Naive thymus-derived CD8-positive, alpha-beta T cell (primary cell): Measurements from ENCODE around the gene HMGCLL1. TPM values are rescaled to one million over a fixed set of nuclear protein-coding genes. Genes with fewer than 3 reads are reported as not detected.

Experiments
- ATAC-seq, 2 donors: fragments of 150-1000 bp; cut with Tn5 transposase in 1 of 2; sonication (Bioruptor Pico), chemical (Tn5 transposase) in 1 of 2; 1 replicate in 1 of 2; 2 replicates in 1 of 2; pipeline ENCODE4 v1.10.0; 2021; ENCODE audit warnings: mild to moderate bottlenecking in 2 of 2, moderate library complexity in 2 of 2
- POLR2A ChIA-PET: fragments of 350-600 bp; sonication (Branson Sonifier 250); formaldehyde crosslinking; loops from one replicate; lab custom pipeline; 2021; ENCODE audit warnings: antibody characterized with exemption; lab: Charles Lee
- DNase-seq, 10 donors: peaks; one replicate each; pipeline versions ENCODE4 v3.0.0 to v3.0.0-alpha.2; 2020 to 2022
- H3K27ac Mint-ChIP-seq, 10 donors: one replicate each; pipeline ENCODE4 v1.8.0; 2020 to 2022; ENCODE audit warnings: mild to moderate bottlenecking in 10 of 10, mixed read lengths in 10 of 10, moderate library complexity in 4 of 10, inconsistent platforms in 1 of 10
- H3K27me3 Mint-ChIP-seq, 5 donors: one replicate each; pipeline ENCODE4 v1.8.0; 2021 to 2022; ENCODE audit warnings: mixed read lengths in 5 of 5
- H3K36me3 Mint-ChIP-seq, 3 donors: one replicate each; pipeline ENCODE4 v1.8.0; 2020 to 2022; ENCODE audit warnings: mixed read lengths in 3 of 3, mild to moderate bottlenecking in 2 of 3, inconsistent platforms in 1 of 3
- H3K4me1 Mint-ChIP-seq, 4 donors: one replicate each; pipeline ENCODE4 v1.8.0; 2021 to 2022; ENCODE audit warnings: mixed read lengths in 4 of 4
- H3K4me3 Mint-ChIP-seq, 10 donors: one replicate each; pipeline ENCODE4 v1.8.0; 2020 to 2022; ENCODE audit warnings: mild to moderate bottlenecking in 10 of 10, mixed read lengths in 10 of 10, moderate library complexity in 6 of 10, inconsistent platforms in 1 of 10
- H3K9me3 Mint-ChIP-seq, 9 donors: one replicate each; pipeline ENCODE4 v1.8.0; 2020 to 2022; ENCODE audit warnings: mixed read lengths in 9 of 9, mild to moderate bottlenecking in 3 of 9, inconsistent platforms in 1 of 9, moderate library complexity in 1 of 9
- polyA plus RNA-seq, 3 donors: library from polyadenylated mRNA; unstranded; fragments of 300-500 nt; fragmentation: Illumina TruSeq; gene quantifications; one replicate each; pipeline ENCODE4 v1.2.3, GENCODE V29; 2021
- total RNA-seq, 8 experiments: library from RNA in 2 of 8; stranded (reverse) in 2 of 8; gene quantifications; one replicate each; pipeline ENCODE4 v1.2.3 and lab custom pipeline; 2021 to 2026

Gene HMGCLL1
- total RNA-seq (not detected), polyA plus RNA-seq (not detected), total RNA-seq (lab: John Stamatoyannopoulos, UW) (0 to 0.17 (median 0) reads per million in 6 experiments)

- H3K9me3 Mint-ChIP-seq: peaks cover 4 to 18% (median 14%) of the 10 kb centered on the region in 9 donors
- H3K27me3 Mint-ChIP-seq: peaks cover 5 to 10% (median 5%) of the 10 kb centered on the region in 5 donors
- no peak within 1 kb of the TSS for H3K4me3 Mint-ChIP-seq
- H3K36me3 Mint-ChIP-seq: peaks cover 2 to 5% (median 3%) of the 10 kb centered on the region in 3 donors
- POLR2A ChIA-PET: no interaction called here
- ATAC-seq (no peak), DNase-seq (peak in 1 of 10 donors; percentile 3)
- no peak within 1 kb of the TSS for H3K27ac Mint-ChIP-seq
- H3K4me1 Mint-ChIP-seq: peaks cover 0 to 4% (median 4%) of the 10 kb centered on the region in 4 donors
Observed at GRCh38 chr6:55578537-55579363, at the start of gene HMGCLL1. TSS of gene HMGCLL1 (minus strand) at chr6:55579192. CDS start at chr6:55579055, 137 bp downstream.

DNA sequence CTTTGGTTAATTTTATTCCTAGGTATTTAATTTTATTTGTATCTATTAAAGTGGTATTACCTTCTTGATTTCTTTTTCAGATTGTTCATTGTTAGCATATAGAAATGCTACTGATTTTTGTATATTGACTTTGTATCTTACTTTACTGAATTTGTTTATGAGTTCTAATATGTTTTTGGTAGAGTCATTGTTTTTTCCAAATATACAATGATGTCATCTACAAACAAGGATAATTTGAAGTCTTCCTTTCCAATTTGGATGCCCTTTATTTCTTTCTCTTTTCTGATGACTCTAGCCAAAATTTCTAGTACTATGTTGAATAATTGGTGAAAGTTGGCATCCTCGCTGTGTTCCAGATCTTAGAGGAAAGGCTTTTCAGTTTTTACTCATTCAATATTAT lies 43.0 kb upstream of the HMGCLL1 start:
- peaks cover 4 to 54% (median 14%) of the 10 kb centered on the region in 9 donors for H3K9me3 Mint-ChIP-seq
- ATAC-seq: no peak
- DNase-seq: no peak
- H3K27ac Mint-ChIP-seq: no peak overlapping the region
- POLR2A ChIA-PET: no interaction called here
- H3K36me3 Mint-ChIP-seq: no peaks in the 10 kb centered on the region
- H3K27me3 Mint-ChIP-seq: no peaks in the 10 kb centered on the region
- H3K4me1 Mint-ChIP-seq: no peaks in the 10 kb centered on the region
- H3K4me3 Mint-ChIP-seq: no peak overlapping the region

DNA sequence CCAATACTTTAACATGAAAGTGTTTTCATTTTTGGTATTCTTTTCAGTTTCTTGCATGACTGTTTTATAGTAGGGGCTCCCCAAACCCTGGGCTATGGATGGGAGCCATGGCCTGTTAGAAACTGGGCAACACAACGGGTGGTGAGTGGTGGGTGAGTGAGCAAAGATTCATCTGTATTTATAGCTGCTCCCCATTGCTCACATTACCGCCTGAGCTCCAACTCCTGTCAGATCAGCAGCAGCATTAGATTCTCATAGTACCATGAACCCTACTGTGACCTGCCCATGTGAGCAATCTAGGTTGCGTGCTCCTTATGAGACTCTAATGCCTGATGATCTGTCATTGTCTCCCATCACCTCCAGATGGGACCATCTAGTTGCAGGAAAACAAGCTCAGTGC lies 42.3 kb upstream of the HMGCLL1 start:
- Mint-ChIP-seq H3K9me3 (peaks cover 4 to 46% (median 13%) of the 10 kb centered on the region in 9 donors), H3K27ac (no peak overlapping the region), H3K36me3 (no peaks in the 10 kb centered on the region), H3K27me3 (no peaks in the 10 kb centered on the region), H3K4me1 (no peaks in the 10 kb centered on the region), H3K4me3 (no peak overlapping the region)
- ATAC-seq (no peak), DNase-seq (no peak)
- POLR2A ChIA-PET: no interaction called here

GRCh38 chr6:55617272-55617671 lies 38.3 kb upstream of the HMGCLL1 start:
- H3K27ac Mint-ChIP-seq: no peak overlapping the region
- ATAC-seq (no peak), DNase-seq (no peak)
- no peaks in the 10 kb centered on the region for H3K36me3 Mint-ChIP-seq
- H3K9me3 Mint-ChIP-seq: peaks cover 6 to 44% (median 23%) of the 10 kb centered on the region in 9 donors
- no peaks in the 10 kb centered on the region for H3K27me3 Mint-ChIP-seq
- no peaks in the 10 kb centered on the region for H3K4me1 Mint-ChIP-seq
- H3K4me3 Mint-ChIP-seq: no peak overlapping the region
- POLR2A ChIA-PET: no interaction called here

- H3K9me3 Mint-ChIP-seq: peaks cover 0 to 12% (median 3%) of the 10 kb centered on the region in 9 donors
- no peaks in the 10 kb centered on the region for H3K27me3 Mint-ChIP-seq
- ATAC-seq: no peak
- no peak overlapping the region for H3K4me3 Mint-ChIP-seq
- POLR2A ChIA-PET: no interaction called here
- no peaks in the 10 kb centered on the region for H3K36me3 Mint-ChIP-seq
- no peaks in the 10 kb centered on the region for H3K4me1 Mint-ChIP-seq
- no peak overlapping the region for H3K27ac Mint-ChIP-seq
- no peak for DNase-seq
Observed at GRCh38 chr6:55604021-55604420, 25.0 kb upstream of the HMGCLL1 start.

DNA sequence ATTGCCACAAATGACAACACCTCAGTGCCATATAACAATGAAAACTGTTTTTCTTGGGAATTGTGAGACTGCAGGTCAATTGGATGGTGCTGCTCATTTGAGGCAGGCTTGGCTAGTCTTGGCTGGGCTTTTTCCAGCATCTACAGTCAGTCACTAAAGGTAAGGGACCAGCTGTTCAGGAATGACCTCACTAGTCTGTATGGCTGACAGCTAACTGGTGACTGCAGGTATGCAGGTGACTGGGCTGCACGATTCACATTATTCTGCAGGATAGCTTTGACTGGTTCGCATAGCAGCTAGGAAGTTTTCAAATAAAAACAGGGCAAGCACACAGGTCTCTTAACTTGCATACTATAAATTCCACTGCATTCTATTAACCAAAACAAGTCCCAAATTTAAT lies 22.1 kb upstream of the HMGCLL1 start:
- Mint-ChIP-seq H3K27ac (no peak overlapping the region), H3K27me3 (no peaks in the 10 kb centered on the region), H3K9me3 (peaks cover 0 to 11% (median 3%) of the 10 kb centered on the region in 9 donors), H3K36me3 (no peaks in the 10 kb centered on the region), H3K4me3 (no peak overlapping the region), H3K4me1 (no peaks in the 10 kb centered on the region)
- ATAC-seq: no peak
- POLR2A ChIA-PET: no interaction called here
- no peak for DNase-seq

- H3K27me3 Mint-ChIP-seq: no peaks in the 10 kb centered on the region
- H3K36me3 Mint-ChIP-seq: no peaks in the 10 kb centered on the region
- ATAC-seq: no peak
- H3K4me1 Mint-ChIP-seq: no peaks in the 10 kb centered on the region
- no peak overlapping the region for H3K4me3 Mint-ChIP-seq
- no peak overlapping the region for H3K27ac Mint-ChIP-seq
- POLR2A ChIA-PET: no interaction called here
- peaks cover 0 to 11% (median 4%) of the 10 kb centered on the region in 9 donors for H3K9me3 Mint-ChIP-seq
- DNase-seq: no peak
Observed at GRCh38 chr6:55594442-55594841, 15.4 kb upstream of the HMGCLL1 start.

DNA sequence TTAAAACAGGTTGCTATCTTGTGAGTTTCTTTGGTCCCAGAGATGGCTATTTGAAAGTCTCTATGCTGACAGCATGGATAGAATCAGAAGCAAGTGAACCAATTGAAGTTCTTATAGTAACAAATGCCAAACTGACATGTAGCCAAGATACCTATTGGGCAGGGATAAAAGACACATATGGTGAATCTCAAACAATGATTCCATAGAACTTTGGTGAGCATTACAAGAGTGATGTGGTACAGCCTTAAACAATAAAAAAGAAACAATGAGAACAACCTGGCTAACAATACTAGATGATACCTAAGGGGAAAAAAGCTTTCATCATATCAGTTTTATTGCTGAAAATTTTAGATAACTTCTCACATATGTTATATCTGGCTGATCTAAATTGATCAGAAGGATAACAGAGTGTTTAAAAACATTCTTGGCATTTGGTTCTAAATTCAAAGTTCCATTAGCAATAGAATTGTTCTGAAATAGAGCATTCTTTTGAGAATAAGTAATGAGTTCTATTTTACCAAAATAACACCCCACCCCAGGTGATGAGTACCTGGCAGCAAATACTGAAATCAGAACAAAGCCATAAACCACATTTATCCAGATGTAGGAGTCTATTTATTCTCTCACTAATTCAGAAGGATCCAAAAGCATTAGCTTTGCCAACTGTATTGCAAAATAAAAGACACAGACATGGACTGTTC lies 5.8 kb upstream of the HMGCLL1 start:
- ATAC-seq (no peak), DNase-seq (no peak)
- Mint-ChIP-seq H3K27me3 (no peaks in the 10 kb centered on the region), H3K4me3 (no peak overlapping the region), H3K4me1 (no peaks in the 10 kb centered on the region), H3K27ac (no peak overlapping the region), H3K9me3 (peaks cover 0 to 35% (median 8%) of the 10 kb centered on the region in 9 donors), H3K36me3 (no peaks in the 10 kb centered on the region)
- POLR2A ChIA-PET: no interaction called here

DNA sequence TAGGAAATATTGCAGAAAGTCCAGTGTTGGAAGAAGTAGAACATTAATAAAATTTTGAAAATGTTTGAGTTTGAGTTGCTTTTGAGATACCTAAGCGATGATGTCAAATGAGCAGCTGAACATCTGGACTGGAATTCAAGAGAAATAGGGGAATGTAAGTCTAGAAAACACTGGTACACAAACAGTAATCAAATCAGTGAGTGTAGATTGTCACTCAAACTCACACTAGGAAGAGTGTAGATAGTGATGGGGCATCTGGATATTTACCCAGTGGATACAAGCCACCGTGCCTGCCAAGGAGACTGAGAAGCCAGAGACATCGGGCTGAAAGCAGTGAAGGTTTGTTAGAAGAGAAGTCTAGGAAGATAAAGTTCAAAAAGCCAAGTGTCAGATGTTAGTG lies 2.2 kb downstream of the HMGCLL1 start:
- Mint-ChIP-seq H3K4me1 (peaks cover 0 to 4% (median 4%) of the 10 kb centered on the region in 4 donors), H3K27ac (no peak overlapping the region), H3K9me3 (peaks cover 6 to 30% (median 21%) of the 10 kb centered on the region in 9 donors), H3K36me3 (peaks cover 2 to 9% (median 3%) of the 10 kb centered on the region in 3 donors), H3K27me3 (peaks cover 5 to 10% (median 5%) of the 10 kb centered on the region in 5 donors), H3K4me3 (no peak overlapping the region)
- ATAC-seq (no peak), DNase-seq (no peak)
- POLR2A ChIA-PET: no interaction called here

GRCh38 chr6:55574556-55574955 lies 4.4 kb downstream of the HMGCLL1 start:
- H3K27me3 Mint-ChIP-seq: peaks cover 5 to 10% (median 5%) of the 10 kb centered on the region in 5 donors
- DNase-seq (no peak), ATAC-seq (no peak)
- H3K4me1 Mint-ChIP-seq: peaks cover 0 to 4% (median 4%) of the 10 kb centered on the region in 4 donors
- no peak overlapping the region for H3K27ac Mint-ChIP-seq
- H3K36me3 Mint-ChIP-seq: peaks cover 2 to 9% (median 3%) of the 10 kb centered on the region in 3 donors
- POLR2A ChIA-PET: no interaction called here
- H3K9me3 Mint-ChIP-seq: peaks cover 9 to 42% (median 16%) of the 10 kb centered on the region in 9 donors
- no peak overlapping the region for H3K4me3 Mint-ChIP-seq

DNA sequence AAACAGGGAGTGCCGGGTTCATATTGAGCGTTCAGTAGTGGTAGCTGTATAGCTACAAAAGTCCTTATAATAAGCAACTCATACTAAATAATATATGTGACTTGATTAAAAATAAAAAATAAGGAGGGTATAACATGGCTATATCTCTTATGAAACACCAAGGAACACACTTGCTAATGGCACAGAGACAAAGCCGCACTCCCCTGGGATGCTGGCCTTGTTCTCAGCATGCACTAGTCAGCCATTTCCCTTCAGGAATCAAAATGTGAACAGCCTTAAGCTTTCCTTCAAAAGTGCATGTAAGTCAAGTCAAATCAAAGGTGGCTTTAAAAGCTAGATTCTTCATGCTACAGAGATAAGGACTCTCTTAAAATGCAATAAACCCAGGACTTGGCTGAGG lies 9.4 kb downstream of the HMGCLL1 start:
- no peaks in the 10 kb centered on the region for H3K4me1 Mint-ChIP-seq

GRCh38 chr6:55568808-55569439 lies 10.1 kb downstream of the HMGCLL1 start:
- peaks cover 5 to 33% (median 15%) of the 10 kb centered on the region in 9 donors for H3K9me3 Mint-ChIP-seq
- no peak overlapping the region for H3K4me3 Mint-ChIP-seq
- DNase-seq: no peak
- H3K4me1 Mint-ChIP-seq: no peaks in the 10 kb centered on the region
- no peak overlapping the region for H3K27ac Mint-ChIP-seq
- POLR2A ChIA-PET: no interaction called here
- H3K36me3 Mint-ChIP-seq: peaks cover 0 to 4% (median 0%) of the 10 kb centered on the region in 3 donors
- no peaks in the 10 kb centered on the region for H3K27me3 Mint-ChIP-seq
- ATAC-seq: no peak

More for the DNA sequence above, 9.4 kb downstream of the HMGCLL1 start:
- H3K36me3 Mint-ChIP-seq: peaks cover 0 to 4% (median 0%) of the 10 kb centered on the region in 3 donors
- H3K27me3 Mint-ChIP-seq: no peaks in the 10 kb centered on the region
- no peak for ATAC-seq
- H3K27ac Mint-ChIP-seq: no peak overlapping the region
- H3K9me3 Mint-ChIP-seq: peaks cover 7 to 33% (median 15%) of the 10 kb centered on the region in 9 donors
- H3K4me3 Mint-ChIP-seq: no peak overlapping the region
- DNase-seq: no peak
- POLR2A ChIA-PET: no interaction called here
